Smooth muscle cell (in vitro differentiated cells): ENCODE data around the gene CDK2. TPM values are rescaled to one million over a fixed set of nuclear protein-coding genes. Genes with fewer than 3 reads are reported as not detected.

ENCODE experiments used
- DNase-seq: peaks from one replicate; lab custom pipeline; 2025; ENCODE audit not compliant: unreplicated experiment; lab: John Stamatoyannopoulos, UW
- H2AFZ ChIP-seq: fragments of 200-600 bp; sonication (generic); 2 replicates; pipeline ENCODE4 v1.6.0; 2016; ENCODE audit warnings: antibody characterized with exemption, low read depth, mild to moderate bottlenecking
- H3F3A ChIP-seq: fragments of 200-600 bp; sonication (generic); 2 replicates; pipeline ENCODE4 v1.6.0; 2017; ENCODE audit warnings: antibody characterized with exemption, low read depth
- H3K27ac ChIP-seq: fragments of 200-600 bp; sonication (generic); 2 replicates; pipeline ENCODE4 v1.5.1; 2016; ENCODE audit warnings: low read depth, mild to moderate bottlenecking
- H3K27me3 ChIP-seq: fragments of 200-600 bp; sonication (generic); 2 replicates; pipeline ENCODE4 v1.6.1; 2016; ENCODE audit warnings: low read depth, mild to moderate bottlenecking
- H3K36me3 ChIP-seq: fragments of 200-600 bp; sonication (generic); 2 replicates; pipeline ENCODE4 v1.5.1; 2016; ENCODE audit warnings: low read depth
- H3K4me1 ChIP-seq: fragments of 200-600 bp; sonication (generic); 2 replicates; pipeline ENCODE4 v1.5.1; 2016; ENCODE audit warnings: low read depth
- H3K4me2 ChIP-seq: fragments of 200-600 bp; sonication (generic); 2 replicates; pipeline ENCODE4 v1.6.0; 2016; ENCODE audit warnings: mild to moderate bottlenecking
- H3K4me3 ChIP-seq: fragments of 200-600 bp; sonication (generic); 2 replicates; pipeline ENCODE4 v1.5.1; 2016; ENCODE audit warnings: mild to moderate bottlenecking
- H3K79me2 ChIP-seq: fragments of 200-600 bp; sonication (generic); 2 replicates; pipeline ENCODE4 v1.6.0; 2016; ENCODE audit warnings: low read depth, mild to moderate bottlenecking
- H3K9ac ChIP-seq: fragments of 200-600 bp; sonication (generic); 2 replicates; pipeline ENCODE4 v1.6.0; 2016; ENCODE audit warnings: low read depth
- H3K9me3 ChIP-seq: fragments of 200-600 bp; sonication (generic); replicated peaks from 2 replicates; pipeline ENCODE4 v1.5.1; 2016; ENCODE audit warnings: low read depth
- H4K20me1 ChIP-seq: fragments of 200-600 bp; sonication (generic); 2 replicates; pipeline ENCODE4 v1.6.0; 2016; ENCODE audit warnings: low read depth
- CTCF ChIP-seq: fragments of 200-600 bp; sonication (generic); IDR thresholded peaks from 2 replicates; pipeline ENCODE4 v1.5.1; 2017; ENCODE audit warnings: borderline replicate concordance, mild to moderate bottlenecking, antibody characterized with exemption; ENCODE audit not compliant: insufficient read depth, poor library complexity, severe bottlenecking
- WGBS: methylation state at CpG from one replicate; pipeline ENCODE4 v1.1.7; 2016; ENCODE audit warnings: low lambda C conversion rate; 5-methylcytosine and 5-hydroxymethylcytosine counted together
- polyA plus RNA-seq: library from polyadenylated mRNA; unstranded; fragments of >200 nt; fragmentation: Nextera tagmentation; extraction: Ambion mirVana; gene quantifications from 2 replicates; pipeline ENCODE4 v1.2.1, GENCODE V29; 2016
- total RNA-seq: library from RNA; depleted of rRNA; stranded (reverse); fragments of >200 nt; gene quantifications from 2 replicates; pipeline ENCODE4 v1.2.3, GENCODE V29; 2014

Gene CDK2
- total and polyA plus RNA-seq, 2 experiments from 2014 or later, result 33.3 to 36.5 TPM

- no peaks in the 10 kb centered on the region for H3K27me3 ChIP-seq
- no peak overlapping the region for H2AFZ ChIP-seq
- no peaks in the 10 kb centered on the region for H3K36me3 ChIP-seq
- WGBS, result 92% methylated on average over 4 of the region's 4 CpGs
- no peak overlapping the region for H3K4me2 ChIP-seq
- H3F3A ChIP-seq, result peaks cover 9% of the 10 kb centered on the region
- no peak for TF ChIP-seq CTCF
- no peaks in the 10 kb centered on the region for H4K20me1 ChIP-seq
- no peak overlapping the region for H3K27ac ChIP-seq
- peaks cover 5% of the 10 kb centered on the region for H3K79me2 ChIP-seq
- no peak for DNase-seq
- H3K4me3 ChIP-seq, result no peak overlapping the region
- H3K9ac ChIP-seq, result no peak overlapping the region
- H3K9me3 ChIP-seq, result no peaks in the 10 kb centered on the region
- H3K4me1 ChIP-seq, result peaks cover 5% of the 10 kb centered on the region
These were observed 26.7 kb downstream of the CDK2 start for GRCh38 chr12:55993230-55993853.

GRCh38 chr12:55995366-55995765 lies 28.7 kb downstream of the CDK2 start:
- Histone ChIP-seq H3K9ac (no peak overlapping the region), H3K79me2 (peaks cover 5% of the 10 kb centered on the region), H2AFZ (no peak overlapping the region), H3K4me3 (no peak overlapping the region), H4K20me1 (no peaks in the 10 kb centered on the region), H3F3A (peaks cover 9% of the 10 kb centered on the region), H3K4me1 (peaks cover 5% of the 10 kb centered on the region), H3K36me3 (no peaks in the 10 kb centered on the region), H3K9me3 (no peaks in the 10 kb centered on the region), H3K27ac (peak overlapping the region; percentile 15), H3K27me3 (no peaks in the 10 kb centered on the region), H3K4me2 (no peak overlapping the region)
- DNase-seq, result no peak
- WGBS, result 92% methylated on average over 8 of the region's 8 CpGs
- peak; percentile 2 for TF ChIP-seq CTCF

- Histone ChIP-seq H3K4me1 (peaks cover 5% of the 10 kb centered on the region), H3K36me3 (no peaks in the 10 kb centered on the region), H3K9me3 (no peaks in the 10 kb centered on the region), H3K27me3 (no peaks in the 10 kb centered on the region), H2AFZ (no peak overlapping the region), H3F3A (peaks cover 9% of the 10 kb centered on the region), H3K4me2 (peak overlapping the region; percentile 94), H3K4me3 (peak overlapping the region; percentile 79), H3K9ac (no peak overlapping the region), H3K79me2 (peaks cover 5% of the 10 kb centered on the region), H3K27ac (peak overlapping the region; percentile 24), H4K20me1 (no peaks in the 10 kb centered on the region)
- TF ChIP-seq CTCF, result peak; percentile 89
- no peak for DNase-seq
- 71% methylated on average over 14 of the region's 14 CpGs for WGBS
These were observed 29.6 kb downstream of the CDK2 start for GRCh38 chr12:55996201-55996714.
